Measurements from ENCODE around the gene ODF4. TPM values are rescaled to one million over a fixed set of nuclear protein-coding genes. Genes with fewer than 3 reads are reported as not detected.
"Not testable (repeated sequence)": the region's sequence is repeated elsewhere in the genome, so short reads cannot be mapped to it uniquely, and the experiment has no call there.

ODF4 gene
- total RNA-seq, 4 donors from 2014 or later: not detected

GRCh38 chr17:8345951-8346665, 6.5 kb downstream of the ODF4 start:
- Histone ChIP-seq H3K9me3 (no peaks in the 10 kb centered on the region), H3K4me3 (no peak overlapping the region), H3K4me1 (no peaks in the 10 kb centered on the region), H3K27ac (no peak overlapping the region), H3K27me3 (no peaks in the 10 kb centered on the region), H3K36me3 (no peaks in the 10 kb centered on the region)
- no peak for TF ChIP-seq POLR2A (IDR thresholded peaks at IDR 0.05)
- TF ChIP-seq, protein P1, sequence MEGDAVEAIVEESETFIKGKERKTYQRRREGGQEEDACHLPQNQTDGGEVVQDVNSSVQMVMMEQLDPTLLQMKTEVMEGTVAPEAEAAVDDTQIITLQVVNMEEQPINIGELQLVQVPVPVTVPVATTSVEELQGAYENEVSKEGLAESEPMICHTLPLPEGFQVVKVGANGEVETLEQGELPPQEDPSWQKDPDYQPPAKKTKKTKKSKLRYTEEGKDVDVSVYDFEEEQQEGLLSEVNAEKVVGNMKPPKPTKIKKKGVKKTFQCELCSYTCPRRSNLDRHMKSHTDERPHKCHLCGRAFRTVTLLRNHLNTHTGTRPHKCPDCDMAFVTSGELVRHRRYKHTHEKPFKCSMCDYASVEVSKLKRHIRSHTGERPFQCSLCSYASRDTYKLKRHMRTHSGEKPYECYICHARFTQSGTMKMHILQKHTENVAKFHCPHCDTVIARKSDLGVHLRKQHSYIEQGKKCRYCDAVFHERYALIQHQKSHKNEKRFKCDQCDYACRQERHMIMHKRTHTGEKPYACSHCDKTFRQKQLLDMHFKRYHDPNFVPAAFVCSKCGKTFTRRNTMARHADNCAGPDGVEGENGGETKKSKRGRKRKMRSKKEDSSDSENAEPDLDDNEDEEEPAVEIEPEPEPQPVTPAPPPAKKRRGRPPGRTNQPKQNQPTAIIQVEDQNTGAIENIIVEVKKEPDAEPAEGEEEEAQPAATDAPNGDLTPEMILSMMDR (IDR thresholded peaks at IDR 0.05): no peak
- no peak for DNase-seq
- intact Hi-C loops (cut with DNase I; ENCODE audit: low total_unique reads): no loop called here

DNA sequence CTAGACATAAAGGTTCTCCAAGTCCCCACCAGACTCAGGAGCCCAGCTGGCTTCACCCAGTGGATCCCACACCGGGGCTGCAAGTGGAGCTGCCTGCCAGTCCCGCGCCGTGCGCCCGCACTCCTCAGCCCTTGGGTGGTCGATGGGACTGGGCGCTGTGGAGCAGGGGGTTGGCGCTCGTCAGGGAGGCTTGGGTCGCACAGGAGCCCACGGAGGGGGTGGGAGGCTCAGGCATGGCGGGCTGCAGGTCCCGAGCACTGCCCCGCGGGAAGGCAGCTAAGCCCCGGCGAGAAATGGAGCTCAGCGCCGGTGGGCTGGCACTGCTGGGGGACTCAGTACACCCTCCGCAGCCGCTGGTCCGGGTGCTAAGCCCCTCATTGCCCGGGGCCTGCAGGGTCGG, 7.4 kb downstream of the ODF4 start:
- H3K27me3 ChIP-seq; H3K9me3 ChIP-seq; H3K4me3 ChIP-seq; H3K27ac ChIP-seq; intact Hi-C loops (cut with DNase I; ENCODE audit: low total_unique reads); H3K4me1 ChIP-seq; H3K36me3 ChIP-seq; DNase-seq: not testable (repeated sequence)

DNA sequence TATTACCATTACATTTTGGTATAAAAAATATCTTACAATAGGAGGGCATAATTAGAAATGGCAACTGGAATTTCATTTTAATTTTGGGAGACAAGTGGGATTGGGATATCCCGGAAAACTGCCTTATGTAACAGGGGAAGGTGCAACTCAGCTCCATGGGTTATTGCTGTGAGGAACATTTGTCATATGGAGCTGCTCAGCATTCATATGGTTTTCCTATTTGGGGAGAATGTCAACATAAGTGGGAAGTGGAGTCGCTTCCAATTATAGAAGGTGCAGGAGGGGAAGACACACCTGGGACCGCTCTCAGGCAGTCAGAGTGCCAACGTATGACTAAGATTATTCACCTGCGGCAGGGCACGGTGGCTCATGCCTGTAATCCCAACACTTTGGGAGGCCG, 10.7 kb downstream of the ODF4 start:
- H3K27me3 ChIP-seq: no peaks in the 10 kb centered on the region
- no peak overlapping the region for H3K27ac ChIP-seq
- intact Hi-C loops (cut with DNase I; ENCODE audit: low total_unique reads): no loop called here
- TF ChIP-seq, protein P1 (IDR thresholded peaks at IDR 0.05): no peak
- no peak for TF ChIP-seq POLR2A (IDR thresholded peaks at IDR 0.05)
- no peak overlapping the region for H3K4me3 ChIP-seq
- DNase-seq: no peak
- no peaks in the 10 kb centered on the region for H3K4me1 ChIP-seq
- H3K36me3 ChIP-seq: no peaks in the 10 kb centered on the region
- H3K9me3 ChIP-seq: no peaks in the 10 kb centered on the region

GRCh38 chr17:8353736-8354135, 14.1 kb downstream of the ODF4 start:
- Histone ChIP-seq H3K36me3 (no peaks in the 10 kb centered on the region), H3K4me3 (no peak overlapping the region), H3K9me3 (no peaks in the 10 kb centered on the region), H3K4me1 (no peaks in the 10 kb centered on the region), H3K27ac (no peak overlapping the region), H3K27me3 (no peaks in the 10 kb centered on the region)
- intact Hi-C loops (cut with DNase I; ENCODE audit: low total_unique reads): no loop called here
- TF ChIP-seq POLR2A (IDR thresholded peaks at IDR 0.05): no peak
- TF ChIP-seq, protein P1 (IDR thresholded peaks at IDR 0.05): no peak
- no peak for DNase-seq

- Histone ChIP-seq H3K36me3 (no peaks in the 10 kb centered on the region), H3K27ac (no peak overlapping the region), H3K9me3 (no peaks in the 10 kb centered on the region), H3K4me1 (no peaks in the 10 kb centered on the region), H3K4me3 (no peak overlapping the region), H3K27me3 (no peaks in the 10 kb centered on the region)
- no peak for TF ChIP-seq POLR2A (IDR thresholded peaks at IDR 0.05)
- TF ChIP-seq, protein P1 (IDR thresholded peaks at IDR 0.05): no peak
- intact Hi-C loops (cut with DNase I; ENCODE audit: low total_unique reads): no loop called here
- DNase-seq: no peak
Observed at GRCh38 chr17:8354236-8354635, 14.6 kb downstream of the ODF4 start.

- intact Hi-C loops (cut with DNase I; ENCODE audit: low total_unique reads): no loop called here
- Histone ChIP-seq H3K27me3 (no peaks in the 10 kb centered on the region), H3K27ac (no peak overlapping the region), H3K36me3 (no peaks in the 10 kb centered on the region), H3K4me3 (no peak overlapping the region), H3K9me3 (no peaks in the 10 kb centered on the region), H3K4me1 (no peaks in the 10 kb centered on the region)
- no peak for TF ChIP-seq POLR2A (IDR thresholded peaks at IDR 0.05)
- TF ChIP-seq, protein P1 (IDR thresholded peaks at IDR 0.05): no peak
- DNase-seq: no peak
Observed at GRCh38 chr17:8357910-8358309, 18.3 kb downstream of the ODF4 start.

Data from uterus (tissue), 4 donors.